Mucosa of rectum (tissue), 2 donors: Measurements from ENCODE around the gene RGS3.

Source experiments
- H3K27ac ChIP-seq, 2 donors: one replicate each; pipeline ENCODE4 v1.7.0; 2013; ENCODE audit warnings: inconsistent platforms in 2 of 2, low read depth in 2 of 2, low read length in 2 of 2
- H3K27me3 ChIP-seq, 2 donors: one replicate each; pipeline ENCODE4 v1.7.0; 2013; ENCODE audit warnings: low read length in 2 of 2; ENCODE audit not compliant: control insufficient read depth in 2 of 2, insufficient read depth in 2 of 2
- H3K36me3 ChIP-seq, 2 donors: one replicate each; pipeline ENCODE4 v1.7.0; 2013; ENCODE audit warnings: low read length in 2 of 2; ENCODE audit not compliant: control insufficient read depth in 2 of 2, insufficient read depth in 2 of 2
- H3K4me1 ChIP-seq, 2 donors: one replicate each; pipeline ENCODE4 v1.7.0; 2013; ENCODE audit warnings: low read length in 2 of 2, mild to moderate bottlenecking in 1 of 2; ENCODE audit not compliant: control insufficient read depth in 2 of 2, insufficient read depth in 2 of 2
- H3K4me3 ChIP-seq, 2 donors: one replicate each; pipeline ENCODE4 v1.7.0; 2013; ENCODE audit warnings: low read length in 2 of 2
- H3K9ac ChIP-seq, 2 donors: one replicate each; pipeline ENCODE4 v1.7.0; 2013; ENCODE audit warnings: low read length in 2 of 2, low read depth in 1 of 2, mild to moderate bottlenecking in 1 of 2
- H3K9me3 ChIP-seq, 2 donors: one replicate each; pipeline ENCODE4 v1.7.0; 2013; ENCODE audit warnings: low read length in 2 of 2; ENCODE audit not compliant: control insufficient read depth in 2 of 2
- donor health status: healthy.
- donor health status: Normal muscosa, but diverticular disease.

The RGS3 gene

GRCh38 chr9:113603048-113603375, 139.5 kb downstream of the RGS3 start:
- peaks cover 3% of the 10 kb centered on the region in 2 donors for H3K36me3 ChIP-seq
- H3K4me3 ChIP-seq, result no peak overlapping the region
- H3K27me3 ChIP-seq, result no peaks in the 10 kb centered on the region
- no peak overlapping the region for H3K9ac ChIP-seq
- no peaks in the 10 kb centered on the region for H3K9me3 ChIP-seq
- H3K27ac ChIP-seq, result no peak overlapping the region
- peaks cover 0 to 4% of the 10 kb centered on the region in 2 donors for H3K4me1 ChIP-seq

GRCh38 chr9:113603773-113604172, 140.2 kb downstream of the RGS3 start:
- H3K4me1 ChIP-seq, result peaks cover 0 to 4% of the 10 kb centered on the region in 2 donors

GRCh38 chr9:113604393-113604792, 140.9 kb downstream of the RGS3 start:
- Histone ChIP-seq H3K4me1 (peaks cover 0 to 4% of the 10 kb centered on the region in 2 donors), H3K27me3 (no peaks in the 10 kb centered on the region), H3K9ac (no peak overlapping the region), H3K9me3 (no peaks in the 10 kb centered on the region), H3K36me3 (no peaks in the 10 kb centered on the region), H3K27ac (no peak overlapping the region), H3K4me3 (no peak overlapping the region)

More at GRCh38 chr9:113603773-113604172, 140.2 kb downstream of the RGS3 start:
- Histone ChIP-seq H3K4me3 (no peak overlapping the region), H3K27ac (no peak overlapping the region), H3K9ac (no peak overlapping the region), H3K9me3 (no peaks in the 10 kb centered on the region), H3K27me3 (no peaks in the 10 kb centered on the region), H3K36me3 (no peaks in the 10 kb centered on the region)

GRCh38 chr9:113606510-113606909, 143.0 kb downstream of the RGS3 start:
- Histone ChIP-seq H3K9me3 (no peaks in the 10 kb centered on the region), H3K4me1 (peaks cover 0 to 4% of the 10 kb centered on the region in 2 donors), H3K36me3 (no peaks in the 10 kb centered on the region)

GRCh38 chr9:113608082-113608685, 144.7 kb downstream of the RGS3 start:
- Histone ChIP-seq H3K27ac (no peak overlapping the region), H3K36me3 (no peaks in the 10 kb centered on the region), H3K9me3 (no peaks in the 10 kb centered on the region), H3K27me3 (no peaks in the 10 kb centered on the region), H3K4me3 (no peak overlapping the region), H3K9ac (no peak overlapping the region), H3K4me1 (no peaks in the 10 kb centered on the region)

More at GRCh38 chr9:113606510-113606909, 143.0 kb downstream of the RGS3 start:
- Histone ChIP-seq H3K27ac (no peak overlapping the region), H3K27me3 (no peaks in the 10 kb centered on the region), H3K9ac (no peak overlapping the region), H3K4me3 (no peak overlapping the region)

GRCh38 chr9:113609562-113610318, 146.2 kb downstream of the RGS3 start:
- Histone ChIP-seq H3K4me1 (no peaks in the 10 kb centered on the region), H3K4me3 (no peak overlapping the region), H3K27ac (no peak overlapping the region), H3K27me3 (no peaks in the 10 kb centered on the region), H3K9ac (no peak overlapping the region), H3K9me3 (no peaks in the 10 kb centered on the region), H3K36me3 (no peaks in the 10 kb centered on the region)

GRCh38 chr9:113611461-113612215, 148.1 kb downstream of the RGS3 start:
- Histone ChIP-seq H3K4me1 (no peaks in the 10 kb centered on the region), H3K27ac (no peak overlapping the region), H3K9me3 (no peaks in the 10 kb centered on the region), H3K9ac (no peak overlapping the region), H3K36me3 (no peaks in the 10 kb centered on the region), H3K27me3 (no peaks in the 10 kb centered on the region), H3K4me3 (no peak overlapping the region)

GRCh38 chr9:113612216-113612747, 148.8 kb downstream of the RGS3 start:
- no peaks in the 10 kb centered on the region for H3K9me3 ChIP-seq
- no peaks in the 10 kb centered on the region for H3K36me3 ChIP-seq
- no peak overlapping the region for H3K9ac ChIP-seq
- H3K27me3 ChIP-seq, result no peaks in the 10 kb centered on the region
- H3K4me1 ChIP-seq, result no peaks in the 10 kb centered on the region
- H3K4me3 ChIP-seq, result no peak overlapping the region
- no peak overlapping the region for H3K27ac ChIP-seq

GRCh38 chr9:113612828-113613227, 149.3 kb downstream of the RGS3 start:
- Histone ChIP-seq H3K9me3 (no peaks in the 10 kb centered on the region), H3K4me1 (no peaks in the 10 kb centered on the region), H3K9ac (no peak overlapping the region), H3K36me3 (no peaks in the 10 kb centered on the region), H3K27ac (no peak overlapping the region), H3K27me3 (no peaks in the 10 kb centered on the region), H3K4me3 (no peak overlapping the region)
